Renal cortical epithelial cell (primary cell): Measurements from ENCODE around the gene CBFB. TPM values are rescaled to one million over a fixed set of nuclear protein-coding genes. Genes with fewer than 3 reads are reported as not detected.
"Not testable (repeated sequence)": the region's sequence is repeated elsewhere in the genome, so short reads cannot be mapped to it uniquely, and the experiment has no call there.

ENCODE experiments used
- DNase-seq: peaks from one replicate; pipeline ENCODE4 v3.0.0-alpha.2; 2011; ENCODE audit warnings: low read depth
- total RNA-seq: library from RNA; depleted of rRNA; stranded (reverse); fragments of >200 nt; gene quantifications from 2 replicates; pipeline ENCODE4 v1.2.3, GENCODE V29; 2014

The CBFB gene
- total RNA-seq, 1 donor from 2014 or later = 113 TPM

DNA sequence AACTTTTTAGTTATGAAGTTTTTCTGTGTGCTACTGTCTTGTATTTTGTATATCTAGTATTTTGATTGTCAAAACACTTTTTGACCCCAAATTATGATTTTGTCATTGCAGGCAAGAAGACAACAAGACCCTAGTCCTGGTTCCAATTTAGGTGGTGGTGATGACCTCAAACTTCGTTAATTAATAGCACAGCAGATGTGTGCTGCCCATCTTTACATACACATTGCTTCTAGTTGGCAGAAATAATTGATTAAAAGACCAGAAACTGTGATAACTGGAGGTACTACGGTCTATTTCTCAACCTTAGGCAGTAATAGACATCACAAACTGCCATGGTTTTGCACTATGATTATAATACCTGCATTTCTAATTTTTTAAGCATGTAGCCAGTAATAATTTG is 69.7 kb downstream of the CBFB start:
- DNase-seq = no peak

DNA sequence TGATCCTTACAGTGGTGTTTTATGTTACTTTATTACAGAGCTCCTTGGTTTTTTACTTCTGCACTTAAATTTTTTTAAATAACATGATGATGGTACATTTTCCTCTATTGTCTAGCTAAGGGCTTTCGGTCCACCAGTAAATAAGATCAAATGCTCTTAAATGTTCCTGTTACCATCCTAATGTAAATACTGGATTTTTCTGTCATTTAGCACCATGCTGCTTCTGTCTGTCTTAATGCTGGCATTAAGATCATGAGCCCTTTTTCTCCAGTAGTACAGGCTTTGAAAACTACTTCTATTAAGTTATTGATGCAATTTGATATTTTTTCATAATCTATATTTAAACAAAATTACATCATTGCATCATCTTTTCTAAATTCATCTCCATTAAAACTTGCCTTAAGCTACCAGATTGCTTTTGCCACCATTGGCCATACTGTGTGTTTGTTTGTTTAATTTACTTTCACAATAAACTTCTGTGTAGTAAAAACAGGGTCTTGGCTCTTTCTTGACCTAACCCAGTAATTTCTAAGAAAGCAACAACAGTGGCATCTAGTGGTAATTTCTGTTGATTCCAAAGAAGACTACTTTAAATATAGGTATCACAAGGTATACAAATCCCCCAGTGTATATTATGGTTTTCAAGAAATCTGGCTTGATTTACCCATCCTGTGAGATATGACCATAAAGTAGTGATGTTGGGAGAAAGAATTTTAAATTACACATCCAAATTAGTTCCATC is 71.8 kb downstream of the CBFB start:
- DNase-seq = peak; percentile 45

DNA sequence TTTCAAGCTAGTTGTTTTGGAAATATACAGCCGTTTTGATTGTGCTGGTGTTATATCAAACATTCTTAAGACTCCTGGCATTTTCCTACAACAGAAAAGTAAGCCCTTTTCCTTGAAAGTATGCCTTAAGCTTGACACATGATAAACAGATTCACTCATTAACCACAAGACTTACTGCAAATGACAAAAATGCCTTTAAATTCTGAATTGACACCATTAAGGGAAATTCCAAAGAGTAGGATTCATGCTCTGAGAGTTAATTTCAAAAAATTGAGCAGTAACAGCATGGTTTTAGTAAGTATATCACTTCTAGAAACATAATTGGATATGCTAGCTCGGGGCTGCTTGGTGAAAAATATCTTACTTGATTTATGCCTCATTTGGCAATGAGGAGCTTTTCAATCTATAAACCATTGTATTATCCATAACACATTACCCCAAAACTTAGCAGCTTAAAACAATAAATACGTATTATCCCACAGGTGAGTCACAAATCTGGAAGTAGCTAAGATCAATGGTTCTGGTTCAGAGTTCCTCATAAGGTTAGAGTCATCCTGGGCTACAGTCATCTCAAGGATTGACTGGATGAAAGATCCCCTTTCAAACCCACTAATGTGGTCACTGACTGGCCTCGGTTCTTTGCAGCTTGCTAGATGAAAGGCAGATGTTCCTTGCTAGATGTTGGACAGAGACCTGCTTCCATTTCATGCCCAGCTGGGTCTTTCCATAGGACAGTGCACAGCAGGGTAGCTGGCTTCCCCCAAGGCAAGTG is 72.5 kb downstream of the CBFB start:
- peak; percentile 38 for DNase-seq

DNA sequence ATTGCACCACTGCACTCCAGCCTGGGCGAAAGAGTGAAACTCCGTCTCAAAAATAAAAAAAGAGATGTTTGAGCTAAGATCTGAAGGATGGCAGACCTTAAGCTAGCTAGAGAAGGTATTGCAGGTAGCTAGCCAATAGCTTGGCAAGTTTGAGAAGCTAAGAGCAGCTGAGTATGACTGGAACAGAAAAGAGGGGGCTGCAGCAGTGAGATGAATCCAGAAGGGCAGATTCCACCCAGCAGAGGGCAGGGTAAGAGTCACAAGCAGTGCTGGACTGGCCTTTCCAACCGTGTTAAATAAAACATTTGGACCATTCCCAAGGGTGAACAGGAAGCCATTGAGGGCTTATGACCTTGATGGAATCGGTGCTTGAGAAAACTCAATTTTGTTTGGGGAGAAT is 75.1 kb downstream of the CBFB start:
- DNase-seq = peak; percentile 58

DNA sequence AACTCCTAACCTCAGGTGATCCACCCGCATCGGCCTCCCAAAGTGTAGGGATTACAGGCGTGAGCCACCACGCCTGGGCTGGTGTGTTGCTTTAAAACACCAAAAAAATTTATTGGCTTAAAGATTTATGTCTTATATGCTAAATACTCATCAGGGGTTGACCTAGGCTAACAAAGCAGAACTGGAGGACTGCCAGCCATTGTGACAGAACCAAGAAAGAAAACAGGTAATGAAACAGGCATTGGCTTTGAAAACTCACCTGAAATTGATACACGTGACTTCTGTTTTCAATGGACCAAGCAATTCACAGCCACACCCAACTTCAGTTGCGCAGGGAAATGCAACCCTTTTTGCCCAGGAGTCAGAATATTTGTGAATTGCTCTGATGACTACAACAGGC is 75.9 kb downstream of the CBFB start:
- peak; percentile 26 for DNase-seq

DNA sequence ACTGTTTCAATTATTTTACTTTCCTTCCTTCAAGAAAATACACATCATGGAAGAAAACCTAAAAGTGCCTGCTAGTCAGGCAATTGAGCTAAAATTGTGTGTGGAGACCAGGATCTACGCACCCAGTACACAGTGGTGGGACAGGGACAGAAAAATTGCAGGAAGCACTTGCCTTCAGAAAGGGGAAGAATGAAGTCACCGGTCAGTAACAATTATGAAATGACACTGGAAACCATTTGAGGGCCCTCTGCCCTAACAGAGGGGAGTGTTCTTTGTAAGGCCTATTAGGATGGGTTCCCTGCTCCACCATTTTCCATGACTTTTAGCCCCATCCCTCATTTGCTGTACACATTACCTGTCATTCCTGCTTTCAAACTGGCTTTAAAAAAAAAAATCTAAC is 76.3 kb downstream of the CBFB start:
- no peak for DNase-seq

DNA sequence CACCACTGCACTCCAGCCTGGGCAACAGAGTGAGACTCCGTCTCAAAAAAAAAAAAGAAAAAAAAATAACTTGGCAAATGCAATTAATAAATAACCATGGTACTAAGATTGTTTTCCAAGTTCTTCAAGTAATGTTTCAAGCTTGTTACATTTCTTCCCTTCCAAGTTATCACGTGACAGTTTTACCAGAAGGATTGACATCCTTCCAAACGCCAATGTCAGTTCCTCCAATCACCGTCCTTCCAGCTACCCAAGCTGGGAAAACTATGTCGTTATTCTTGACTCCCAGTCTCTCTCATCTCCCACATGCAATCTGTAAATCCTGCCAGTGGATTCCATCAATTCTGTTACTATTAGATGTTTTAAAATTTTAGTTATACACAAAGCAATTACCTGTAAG is 76.9 kb downstream of the CBFB start:
- peak; percentile 66 for DNase-seq

DNA sequence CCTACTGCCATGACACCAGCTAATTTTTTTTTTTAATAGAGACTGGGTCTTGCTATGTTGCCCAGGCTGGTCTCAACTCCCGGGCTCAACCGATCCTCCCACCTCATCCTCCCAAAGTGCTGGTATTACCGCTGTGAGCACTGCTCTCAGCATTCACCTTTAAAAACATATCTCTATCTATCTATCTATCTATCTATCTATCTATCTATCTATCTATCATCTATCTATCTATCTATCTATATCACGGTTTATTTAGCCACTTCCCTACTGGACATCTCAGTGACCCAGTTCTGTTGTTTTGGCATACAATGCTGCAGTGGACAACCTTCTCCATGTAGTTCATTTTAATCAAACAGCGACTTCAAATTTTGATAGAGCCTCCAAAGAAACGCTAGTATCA is 79.5 kb downstream of the CBFB start:
- DNase-seq = no peak

DNA sequence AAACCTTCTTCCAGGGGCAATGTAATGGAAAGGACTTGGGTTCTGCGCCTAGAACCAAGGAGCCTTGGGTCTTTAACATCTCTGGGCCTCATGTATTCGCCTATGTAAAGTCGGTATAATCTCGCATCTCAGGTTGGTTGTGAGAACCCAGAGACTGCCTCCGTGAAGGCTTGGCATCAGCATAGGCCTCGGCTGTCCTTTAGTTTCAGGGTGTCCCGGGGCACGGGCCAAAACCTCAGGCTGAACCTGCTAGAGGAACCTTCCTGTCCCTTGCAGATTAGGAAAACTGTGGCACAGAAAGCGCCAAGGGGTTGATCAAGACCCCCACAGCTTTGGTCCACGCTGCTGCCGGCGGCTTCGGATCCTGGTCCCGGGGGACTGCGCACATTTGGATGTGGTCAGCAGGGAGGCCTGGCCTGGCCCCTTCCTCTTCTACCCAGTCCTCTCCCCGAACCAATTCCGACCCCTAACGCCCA is 80.0 kb downstream of the CBFB start:
- no peak for DNase-seq

DNA sequence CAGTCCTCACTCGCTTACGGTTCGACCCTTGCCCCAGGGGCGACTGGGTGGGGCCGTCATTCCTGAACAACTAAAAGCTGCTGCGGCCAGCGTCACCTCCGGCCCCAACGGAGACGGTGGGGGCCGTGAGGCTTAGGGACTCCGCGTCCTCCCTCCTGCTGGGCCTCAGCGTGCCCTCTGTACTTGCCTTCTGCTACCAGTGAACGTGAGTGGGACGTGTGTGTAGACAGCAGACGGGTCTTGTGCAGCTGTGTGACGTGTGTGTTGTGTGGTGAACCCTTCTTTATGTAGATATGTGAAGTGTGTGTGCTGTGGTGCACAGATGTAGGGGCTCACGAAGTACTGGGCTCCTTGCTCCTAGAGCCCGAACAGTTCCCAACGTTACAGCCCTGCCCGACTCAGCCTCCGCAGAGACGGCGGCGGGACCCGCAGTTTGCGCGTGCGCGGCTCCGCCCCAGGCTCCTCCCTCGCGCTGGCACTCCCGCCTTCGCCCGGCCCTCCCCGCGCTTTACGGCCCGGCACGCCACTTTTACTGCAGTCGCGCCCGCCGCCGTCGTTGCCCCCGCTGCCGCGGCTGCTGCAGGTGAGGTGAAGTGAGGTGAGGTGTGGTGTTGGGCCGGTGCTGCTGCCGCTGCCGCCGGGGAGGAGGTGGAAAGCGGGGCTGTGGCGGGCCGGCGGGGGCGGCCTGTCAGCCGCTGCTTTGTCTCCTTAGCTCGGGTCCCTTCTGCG is 80.6 kb downstream of the CBFB start, which contains the start of gene PHAF1:
Gene PHAF1, plus strand, starts transcription at position 535 of the 729 bp plus-strand sequence. CDS start 235 bp downstream, outside the sequence.
- DNase-seq = peak; percentile 71

DNA sequence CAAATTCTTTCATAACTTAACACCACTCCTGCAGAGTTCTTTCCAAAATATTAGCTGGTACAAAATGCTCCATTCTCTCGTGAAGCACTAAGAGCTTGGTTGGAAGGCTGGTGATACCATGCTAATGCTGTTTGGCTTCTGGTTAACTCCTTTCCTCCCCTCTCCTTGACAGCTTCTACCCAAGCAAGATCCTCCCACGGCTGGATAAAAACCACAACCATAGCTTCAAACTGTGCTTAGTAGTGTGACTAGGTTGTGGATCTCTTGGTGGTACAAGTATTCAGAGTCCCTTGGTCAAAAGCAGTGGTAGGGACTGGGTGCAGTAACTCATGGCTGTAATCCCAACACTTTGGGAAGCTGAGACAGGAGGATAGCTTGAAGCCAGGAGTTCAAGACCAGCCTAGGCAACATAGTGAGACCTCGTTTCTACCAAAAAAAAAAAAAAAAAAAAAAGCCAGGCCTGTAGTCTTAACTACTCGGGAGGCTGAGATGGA is 83.0 kb downstream of the CBFB start:
- DNase-seq = no peak

DNA sequence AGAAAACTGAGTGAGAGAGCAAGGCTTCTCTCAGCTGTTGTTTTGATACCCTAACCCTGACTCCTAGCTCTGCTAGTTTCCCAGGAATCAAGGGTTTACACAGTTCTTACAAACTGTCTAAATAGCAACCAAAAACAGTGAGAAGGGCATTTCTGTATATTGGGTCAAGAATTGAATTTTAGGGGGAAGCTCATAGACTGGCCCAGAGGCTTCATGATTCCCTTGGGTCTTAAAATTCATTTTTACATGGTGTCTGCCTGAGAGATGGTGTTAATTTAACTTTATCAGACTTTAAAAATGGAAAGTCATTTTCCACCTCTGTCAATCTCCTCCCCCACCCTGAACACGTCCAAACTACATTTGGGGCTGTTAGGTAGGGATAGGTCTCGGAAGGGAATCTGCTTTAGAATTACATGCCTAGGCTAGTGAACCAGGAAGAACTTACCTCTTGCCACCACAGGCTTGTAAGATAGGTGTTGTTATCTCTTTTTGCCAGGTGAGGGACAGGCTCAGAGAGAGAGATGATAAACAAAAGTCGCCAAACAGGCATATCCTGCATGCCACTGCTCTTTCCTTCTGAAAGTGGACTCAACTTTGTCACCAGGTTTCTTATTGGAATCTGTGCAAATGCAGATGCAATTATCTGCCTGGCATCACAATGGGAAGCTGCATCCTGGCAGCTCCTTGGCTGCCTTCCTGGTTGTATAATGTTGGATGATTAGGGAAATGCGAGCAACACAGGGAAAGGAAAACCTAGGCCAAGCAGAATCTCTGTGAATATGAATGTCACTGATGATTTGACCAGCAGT is 83.8 kb downstream of the CBFB start:
- DNase-seq = no peak

DNA sequence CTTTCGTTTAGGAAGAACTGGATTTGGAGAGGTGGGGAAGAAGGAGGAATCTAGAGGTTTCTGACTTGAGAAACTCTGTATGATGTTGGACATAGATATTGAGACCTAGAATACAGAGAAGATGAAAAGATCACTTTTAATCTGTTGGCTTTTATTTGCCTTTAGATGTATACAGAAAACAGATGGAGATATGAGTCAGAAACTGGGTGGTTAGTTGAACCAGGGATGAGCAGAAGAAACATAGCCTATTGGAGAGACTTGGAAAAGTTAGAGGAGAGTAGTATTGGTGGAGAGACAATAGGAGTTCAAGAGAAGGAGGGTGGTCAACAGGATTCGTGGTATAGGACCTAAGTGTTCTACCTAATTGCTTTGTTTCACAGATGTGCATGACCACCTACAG is 85.8 kb downstream of the CBFB start:
- no peak for DNase-seq

DNA sequence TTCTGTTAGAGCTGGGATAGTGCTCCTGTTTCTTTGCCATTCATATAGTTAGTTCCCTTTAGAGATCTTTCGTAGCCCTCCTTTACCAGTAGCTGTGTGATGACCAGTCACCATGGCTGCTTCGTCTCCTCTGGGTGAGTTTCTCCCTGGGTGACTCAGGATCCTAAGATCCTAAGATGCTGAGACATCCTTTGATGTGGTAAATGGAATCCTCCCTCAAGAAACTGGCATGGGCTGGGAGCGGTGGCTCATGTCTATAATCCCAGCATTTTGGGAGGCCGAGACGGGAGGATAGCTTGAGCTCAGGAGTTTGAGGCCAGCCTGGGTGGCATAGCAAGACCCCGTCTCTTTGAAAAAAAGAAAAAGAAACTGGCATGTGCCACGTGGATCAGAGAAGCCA is 86.7 kb downstream of the CBFB start:
- DNase-seq = peak; percentile 94

DNA sequence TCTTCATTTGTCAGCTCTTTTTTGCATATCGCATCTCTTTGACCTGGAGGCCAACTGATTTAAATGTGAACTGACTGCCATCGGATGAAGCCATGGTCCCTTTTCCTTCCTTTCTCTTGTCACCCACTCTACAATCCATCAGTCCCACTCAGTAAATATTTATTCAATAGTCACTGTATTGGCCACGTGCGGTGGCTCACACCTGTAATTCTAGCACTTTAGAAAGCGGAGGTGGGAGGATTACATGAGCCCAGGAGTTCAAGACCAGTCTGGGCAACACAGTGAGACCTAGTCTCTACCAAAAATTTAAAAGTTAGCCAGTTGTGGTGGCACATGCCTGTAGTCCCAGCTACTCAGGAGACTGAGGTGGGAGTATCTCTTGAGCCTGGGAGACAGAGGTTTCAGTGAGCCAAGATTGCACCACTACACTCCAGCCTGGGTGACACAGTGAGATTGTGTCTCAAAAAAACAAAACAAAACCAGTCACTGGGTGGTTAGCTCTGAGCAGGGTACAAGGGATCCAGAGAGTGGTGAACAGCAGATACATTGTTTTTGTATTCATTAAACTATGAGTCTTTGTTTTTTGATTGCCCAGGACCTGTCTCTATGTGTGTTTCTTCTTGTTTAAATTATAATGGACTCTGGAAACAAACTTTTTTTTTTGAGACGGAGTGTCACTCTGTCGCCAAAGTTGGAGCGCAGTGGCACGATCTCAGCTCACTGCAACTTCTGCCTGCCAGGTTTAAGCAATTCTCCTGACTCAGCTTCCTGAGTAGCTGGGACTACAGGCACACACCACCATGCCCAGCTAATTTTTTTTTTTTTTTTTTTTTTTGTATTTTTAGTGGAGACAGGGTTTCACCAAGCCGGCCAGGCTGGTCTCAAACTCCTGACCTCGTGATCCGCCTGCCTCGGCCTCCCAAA is 87.7 kb downstream of the CBFB start:
- DNase-seq = no peak

DNA sequence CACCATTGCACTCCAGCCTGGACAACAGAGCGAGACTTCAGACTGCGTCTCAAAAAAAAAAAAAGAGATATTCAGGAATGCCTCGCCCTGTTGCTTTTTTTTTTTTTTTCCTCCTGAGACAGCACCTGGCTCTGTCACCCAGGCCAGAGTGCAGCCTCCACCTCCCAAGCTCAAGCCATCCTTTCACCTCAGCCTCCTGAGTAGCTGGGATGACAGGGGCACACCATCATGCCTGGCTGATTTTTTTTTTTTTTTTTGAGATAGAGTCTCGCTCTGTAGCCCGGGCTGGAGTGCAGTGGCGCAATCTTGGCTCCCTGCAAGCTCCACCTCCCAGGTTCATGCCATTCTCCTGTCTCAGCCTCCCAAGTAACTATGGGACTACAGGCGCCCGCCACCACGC is 88.8 kb downstream of the CBFB start:
- no peak for DNase-seq

DNA sequence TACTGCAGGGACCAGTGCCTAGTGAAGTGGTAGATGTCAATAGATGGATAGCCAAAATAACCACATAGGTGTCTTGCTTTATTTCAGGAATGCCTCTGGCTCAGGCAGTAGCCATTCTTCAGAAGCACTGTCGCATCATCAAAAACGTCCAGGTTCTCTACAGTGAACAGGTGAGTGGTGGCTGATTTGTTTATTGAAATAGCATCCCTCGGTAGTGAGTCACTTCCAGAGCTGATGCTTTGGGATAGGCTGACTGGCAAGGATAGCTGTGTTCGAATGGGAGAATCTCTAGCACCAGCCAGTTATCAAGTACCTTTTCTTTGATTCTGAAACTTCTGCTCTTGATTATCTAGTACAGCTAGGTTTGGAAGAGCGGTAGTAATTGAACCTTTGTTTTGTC is 91.1 kb downstream of the CBFB start:
- DNase-seq = no peak

DNA sequence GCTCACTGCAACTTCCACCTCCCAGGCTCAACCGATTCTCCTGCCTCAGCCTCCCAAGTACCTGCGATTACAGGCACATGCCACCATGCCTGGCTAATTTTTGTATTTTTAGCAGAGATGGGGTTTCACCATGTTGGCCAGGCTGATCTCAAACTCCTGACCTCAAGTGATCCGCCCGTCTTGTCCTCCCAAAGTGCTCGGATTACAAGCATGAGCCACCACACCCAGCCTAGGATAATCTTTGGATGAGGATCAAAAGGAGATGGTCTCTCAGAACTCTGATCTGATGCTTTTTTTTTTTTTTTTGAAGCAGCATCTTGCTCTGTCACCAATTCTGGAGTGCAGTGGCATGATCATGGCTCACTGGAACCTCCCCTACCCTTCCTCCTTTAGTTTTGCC is 93.8 kb downstream of the CBFB start:
- DNase-seq = not testable (repeated sequence)

DNA sequence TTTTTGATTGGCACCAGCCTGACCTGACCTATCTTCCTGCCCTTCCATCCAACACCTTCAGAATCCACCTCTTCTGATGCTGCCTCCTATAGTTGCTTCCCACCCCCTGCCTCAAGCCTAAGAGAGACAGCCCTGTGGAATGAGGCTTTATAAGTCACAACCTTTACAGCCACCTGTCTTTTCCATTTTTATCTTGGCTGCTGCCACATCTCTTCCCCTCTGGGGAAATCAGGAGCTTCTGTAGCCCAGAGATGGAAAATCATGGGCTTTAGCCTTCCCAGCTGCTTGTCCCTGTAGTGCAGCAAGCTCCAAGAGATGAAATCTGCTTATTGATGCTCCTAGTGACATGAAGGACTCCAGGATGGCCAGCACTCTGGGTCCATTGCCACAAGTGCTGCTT is 99.5 kb downstream of the CBFB start:
- no peak for DNase-seq

DNA sequence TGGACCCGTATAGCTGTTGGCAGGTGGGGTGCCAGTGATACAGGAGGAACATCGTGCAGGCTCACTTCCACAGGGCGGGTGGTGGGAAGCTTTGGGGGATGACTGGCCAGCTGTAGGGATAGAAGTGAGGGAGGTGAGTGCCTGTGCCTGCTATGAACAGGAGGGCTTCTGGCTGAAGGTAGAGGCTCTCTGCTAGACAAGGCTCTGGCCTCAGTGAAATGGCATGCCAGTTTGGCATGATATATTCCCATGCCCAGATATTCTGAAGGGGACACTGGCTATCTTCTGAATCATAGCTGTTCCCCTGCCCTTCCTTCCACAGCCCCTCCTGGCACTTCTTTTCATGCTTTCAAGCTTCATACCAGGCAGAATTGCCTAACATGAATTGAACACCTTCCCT is 99.9 kb downstream of the CBFB start:
- no peak for DNase-seq
